ENCODE results near the gene DOCK3.

DNA sequence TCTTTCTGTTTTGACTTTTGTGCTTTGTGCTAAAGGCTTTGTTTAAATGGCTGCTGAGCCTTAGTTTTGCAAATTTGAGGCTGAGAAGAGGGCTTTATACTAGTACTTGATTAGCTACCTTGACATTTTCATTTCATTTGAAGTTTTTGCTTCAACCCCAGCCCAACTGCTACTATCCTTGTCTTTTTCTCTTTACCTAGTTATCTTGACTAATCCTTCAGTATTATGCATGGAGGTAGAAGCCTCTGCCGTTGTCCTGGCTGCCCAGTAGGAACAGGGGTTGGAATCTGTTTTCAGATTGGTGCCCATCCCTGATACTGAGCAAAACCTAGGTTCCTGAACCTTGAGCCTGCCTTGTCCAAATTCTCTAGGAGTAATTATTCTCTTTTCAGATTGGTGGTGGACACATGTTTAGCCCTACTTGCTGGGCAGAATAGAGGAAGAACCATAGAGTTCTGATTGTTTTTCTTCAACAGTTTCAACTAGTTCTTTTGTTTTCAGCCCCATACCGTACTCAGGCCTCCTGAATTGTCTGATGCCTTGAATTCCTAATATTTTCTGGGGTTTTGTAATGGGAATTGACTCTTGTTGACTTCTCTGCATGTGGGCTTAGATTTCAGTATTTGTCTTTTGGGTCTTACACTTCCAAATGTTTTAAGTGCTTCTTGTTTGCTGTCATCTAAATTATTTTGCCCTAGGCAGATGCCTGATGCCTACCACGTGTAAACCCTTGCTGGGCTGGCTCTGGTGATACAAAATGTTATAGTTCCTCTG is 143.2 kb downstream of the DOCK3 start:
- TF ChIP-seq POLR2AphosphoS5 (IDR thresholded peaks at IDR 0.05; ENCODE audit: low read depth, low read length): no peak
- no peak for TF ChIP-seq POLR2A (IDR thresholded peaks at IDR 0.05; ENCODE audit: low read depth, low read length)
- no peak for TF ChIP-seq POU2F2 (IDR thresholded peaks at IDR 0.05; ENCODE audit: low read depth, low read length)
- no peak for TF ChIP-seq TAF1 (IDR thresholded peaks at IDR 0.05; ENCODE audit: low read depth, low read length)
- no peak for TF ChIP-seq SPI1 (IDR thresholded peaks at IDR 0.05; ENCODE audit: low read depth, low read length)
- no peak for TF ChIP-seq PAX5 (IDR thresholded peaks at IDR 0.05; ENCODE audit: insufficient read depth, low read length, severe bottlenecking)

All from GM12891 (cell line).